Activated naive CD4-positive, alpha-beta T cell treated with anti-CD3 and anti-CD28 coated beads, Interleukin-2, amount 50 U/mL, for 72 hours (primary cell): ENCODE measurements around the gene TRIM56. TPM values are rescaled to one million over a fixed set of nuclear protein-coding genes. Genes with fewer than 3 reads are reported as not detected.
"Not testable (repeated sequence)": the region's sequence is repeated elsewhere in the genome, so short reads cannot be mapped to it uniquely, and the experiment has no call there.

ENCODE experiments used
- ATAC-seq, 2 donors: fragments of 150-1000 bp; cut with Tn5 transposase; 2 replicates each; pipeline ENCODE4 v1.10.0; 2021; ENCODE audit warnings: mild to moderate bottlenecking in 2 of 2, moderate library complexity in 2 of 2
- DNase-seq, 2 donors: peaks; one replicate each; pipeline ENCODE4 v3.0.0; 2021 to 2022; ENCODE audit warnings: low spot score in 2 of 2
- H3K27ac Mint-ChIP-seq, 2 donors: one replicate each; pipeline ENCODE4 v1.8.0; 2022; ENCODE audit warnings: mild to moderate bottlenecking in 2 of 2, mixed read lengths in 2 of 2
- H3K36me3 Mint-ChIP-seq, 2 donors: one replicate each; pipeline ENCODE4 v1.8.0; 2022; ENCODE audit warnings: mixed read lengths in 2 of 2
- H3K9me3 Mint-ChIP-seq, 2 donors: one replicate each; pipeline ENCODE4 v1.8.0; 2022; ENCODE audit warnings: mixed read lengths in 2 of 2
- total RNA-seq, 2 donors: library from RNA; stranded (reverse); gene quantifications; one replicate each; pipeline ENCODE4 v1.2.3, GENCODE V29; 2022

The TRIM56 gene
- total RNA-seq, 2 donors from 2014 or later, result 49.7 to 64.2 TPM

- DNase-seq (no peak), ATAC-seq (no peak)
- peaks cover 7 to 10% of the 10 kb centered on the region in 2 donors for H3K36me3 Mint-ChIP-seq
- no peak overlapping the region for H3K27ac Mint-ChIP-seq
- H3K9me3 Mint-ChIP-seq, result no peaks in the 10 kb centered on the region
Measured at GRCh38 chr7:101081432-101081831, 3.8 kb upstream of the TRIM56 start.

GRCh38 chr7:101084865-101085161 is 468 bp upstream of the TRIM56 start:
- H3K36me3 Mint-ChIP-seq, result peaks cover 7 to 20% of the 10 kb centered on the region in 2 donors
- no peak for DNase-seq
- no peaks in the 10 kb centered on the region for H3K9me3 Mint-ChIP-seq
- peak overlapping the region; percentile 96 to 99 for H3K27ac Mint-ChIP-seq
- no peak for ATAC-seq

GRCh38 chr7:101087334-101088068 is 2.2 kb downstream of the TRIM56 start:
- H3K36me3 Mint-ChIP-seq, result peaks cover 11 to 31% of the 10 kb centered on the region in 2 donors
- H3K27ac Mint-ChIP-seq, result peak overlapping the region in 1 of 2 donors; percentile 51
- no peak for ATAC-seq
- DNase-seq, result no peak
- no peaks in the 10 kb centered on the region for H3K9me3 Mint-ChIP-seq

GRCh38 chr7:101088069-101088425 is 2.8 kb downstream of the TRIM56 start:
- ATAC-seq (no peak), DNase-seq (no peak)
- Mint-ChIP-seq H3K27ac (peak overlapping the region in 1 of 2 donors; percentile 65), H3K9me3 (no peaks in the 10 kb centered on the region), H3K36me3 (peaks cover 11 to 31% of the 10 kb centered on the region in 2 donors)

- H3K27ac Mint-ChIP-seq, result no peak overlapping the region
- no peak for ATAC-seq
- H3K9me3 Mint-ChIP-seq, result no peaks in the 10 kb centered on the region
- peaks cover 11 to 31% of the 10 kb centered on the region in 2 donors for H3K36me3 Mint-ChIP-seq
- DNase-seq, result no peak
Measured at GRCh38 chr7:101088858-101089529, 3.7 kb downstream of the TRIM56 start.

GRCh38 chr7:101089876-101090275 is 4.6 kb downstream of the TRIM56 start:
- peak overlapping the region in 1 of 2 donors; percentile 50 for H3K27ac Mint-ChIP-seq
- DNase-seq (no peak), ATAC-seq (no peak)
- peaks cover 11 to 31% of the 10 kb centered on the region in 2 donors for H3K36me3 Mint-ChIP-seq
- no peaks in the 10 kb centered on the region for H3K9me3 Mint-ChIP-seq

- H3K27ac Mint-ChIP-seq, H3K9me3 Mint-ChIP-seq, ATAC-seq, DNase-seq: not testable (repeated sequence)
- H3K36me3 Mint-ChIP-seq, result peaks cover 4 to 21% of the 10 kb centered on the region in 2 donors
Measured at GRCh38 chr7:101092266-101092905, 7.1 kb downstream of the TRIM56 start.

- no peak for ATAC-seq
- no peak overlapping the region for H3K27ac Mint-ChIP-seq
- DNase-seq, result no peak
- H3K9me3 Mint-ChIP-seq, result no peaks in the 10 kb centered on the region
- H3K36me3 Mint-ChIP-seq, result peaks cover 4 to 19% of the 10 kb centered on the region in 2 donors
Measured at GRCh38 chr7:101093906-101094305, 8.6 kb downstream of the TRIM56 start.

- no peak overlapping the region for H3K27ac Mint-ChIP-seq
- ATAC-seq, result no peak
- DNase-seq, result no peak
- H3K36me3 Mint-ChIP-seq, result peaks cover 4 to 15% of the 10 kb centered on the region in 2 donors
- no peaks in the 10 kb centered on the region for H3K9me3 Mint-ChIP-seq
Measured at GRCh38 chr7:101094376-101094775, 9.1 kb downstream of the TRIM56 start.

GRCh38 chr7:101094791-101095375 is 9.6 kb downstream of the TRIM56 start:
- peaks cover 4 to 10% of the 10 kb centered on the region in 2 donors for H3K36me3 Mint-ChIP-seq
- DNase-seq (peak in 1 of 2 donors; percentile 42), ATAC-seq (peak; percentile 32 to 70)
- no peak overlapping the region for H3K27ac Mint-ChIP-seq
- no peaks in the 10 kb centered on the region for H3K9me3 Mint-ChIP-seq

- DNase-seq (no peak), ATAC-seq (no peak)
- H3K9me3 Mint-ChIP-seq, result no peaks in the 10 kb centered on the region
- no peak overlapping the region for H3K27ac Mint-ChIP-seq
- peaks cover 0 to under 1% of the 10 kb centered on the region in 2 donors for H3K36me3 Mint-ChIP-seq
Measured at GRCh38 chr7:101096331-101096956, 11.2 kb downstream of the TRIM56 start.

- Mint-ChIP-seq H3K36me3 (no peaks in the 10 kb centered on the region), H3K9me3 (no peaks in the 10 kb centered on the region), H3K27ac (no peak overlapping the region)
- DNase-seq, result no peak
- ATAC-seq, result no peak
Measured at GRCh38 chr7:101096957-101097347, 11.7 kb downstream of the TRIM56 start.

GRCh38 chr7:101097561-101097960 is 12.3 kb downstream of the TRIM56 start:
- Mint-ChIP-seq H3K27ac (peak overlapping the region in 1 of 2 donors; percentile 10), H3K9me3 (no peaks in the 10 kb centered on the region), H3K36me3 (no peaks in the 10 kb centered on the region)
- ATAC-seq (no peak), DNase-seq (no peak)

GRCh38 chr7:101099969-101100781 is 14.9 kb downstream of the TRIM56 start:
- H3K27ac Mint-ChIP-seq, result no peak overlapping the region
- peak; percentile 82 to 92 for ATAC-seq
- H3K36me3 Mint-ChIP-seq, result no peaks in the 10 kb centered on the region
- no peaks in the 10 kb centered on the region for H3K9me3 Mint-ChIP-seq
- peak in 1 of 2 donors; percentile 43 for DNase-seq

- Mint-ChIP-seq H3K36me3 (no peaks in the 10 kb centered on the region), H3K9me3 (no peaks in the 10 kb centered on the region), H3K27ac (no peak overlapping the region)
- no peak for ATAC-seq
- DNase-seq, result no peak
Measured at GRCh38 chr7:101100858-101101847, 15.9 kb downstream of the TRIM56 start.
